GM11168 (cell line): Measurements from ENCODE around the gene BGN.

Experiments
- in situ Hi-C: fragments of 300-500 bp; cut with MboI; formaldehyde crosslinking; loops from one replicate; pipeline ENCODE4 v1.12.0; 2022; ENCODE audit warnings: low sequenced_read_pairs; ENCODE audit not compliant: unreplicated experiment

Gene BGN

DNA sequence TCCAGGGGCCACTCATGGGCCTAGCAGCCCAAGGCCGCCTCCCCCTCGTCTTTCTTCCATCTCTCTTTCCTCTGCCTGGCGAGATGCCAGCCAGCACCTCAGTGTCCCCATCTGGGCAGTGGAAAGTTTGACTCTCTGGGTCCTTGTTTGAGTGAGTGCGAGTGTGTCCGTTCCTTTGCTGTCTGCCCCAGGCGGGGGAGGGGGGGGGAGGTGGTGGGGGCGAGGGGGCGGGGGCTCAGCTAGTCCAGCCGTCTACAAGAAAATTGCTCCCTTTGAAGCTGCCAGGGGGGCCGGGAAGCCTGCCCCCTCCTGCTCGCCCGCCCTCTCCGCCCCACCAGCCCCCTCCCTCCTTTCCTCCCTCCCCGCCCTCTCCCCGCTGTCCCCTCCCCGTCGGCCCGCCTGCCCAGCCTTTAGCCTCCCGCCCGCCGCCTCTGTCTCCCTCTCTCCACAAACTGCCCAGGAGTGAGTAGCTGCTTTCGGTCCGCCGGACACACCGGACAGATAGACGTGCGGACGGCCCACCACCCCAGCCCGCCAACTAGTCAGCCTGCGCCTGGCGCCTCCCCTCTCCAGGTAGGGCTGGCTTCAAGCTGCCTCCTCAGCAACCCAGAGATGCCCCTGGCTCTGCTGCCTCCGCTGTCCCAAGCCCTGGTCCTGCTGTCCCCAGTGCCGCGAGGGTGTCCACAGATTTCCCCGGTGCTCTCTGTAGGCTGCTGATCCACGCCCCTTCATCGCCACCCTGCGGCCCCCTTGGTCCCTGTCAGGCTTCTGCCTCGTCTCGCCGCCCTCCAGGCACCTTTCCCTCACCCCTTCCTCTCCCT is at the start of gene BGN:
BGN (plus strand) TSS at position 440 of the 821 bp plus-strand sequence. CDS start 9,652 bp downstream, outside the sequence.
- in situ Hi-C loops, result no loop called here

DNA sequence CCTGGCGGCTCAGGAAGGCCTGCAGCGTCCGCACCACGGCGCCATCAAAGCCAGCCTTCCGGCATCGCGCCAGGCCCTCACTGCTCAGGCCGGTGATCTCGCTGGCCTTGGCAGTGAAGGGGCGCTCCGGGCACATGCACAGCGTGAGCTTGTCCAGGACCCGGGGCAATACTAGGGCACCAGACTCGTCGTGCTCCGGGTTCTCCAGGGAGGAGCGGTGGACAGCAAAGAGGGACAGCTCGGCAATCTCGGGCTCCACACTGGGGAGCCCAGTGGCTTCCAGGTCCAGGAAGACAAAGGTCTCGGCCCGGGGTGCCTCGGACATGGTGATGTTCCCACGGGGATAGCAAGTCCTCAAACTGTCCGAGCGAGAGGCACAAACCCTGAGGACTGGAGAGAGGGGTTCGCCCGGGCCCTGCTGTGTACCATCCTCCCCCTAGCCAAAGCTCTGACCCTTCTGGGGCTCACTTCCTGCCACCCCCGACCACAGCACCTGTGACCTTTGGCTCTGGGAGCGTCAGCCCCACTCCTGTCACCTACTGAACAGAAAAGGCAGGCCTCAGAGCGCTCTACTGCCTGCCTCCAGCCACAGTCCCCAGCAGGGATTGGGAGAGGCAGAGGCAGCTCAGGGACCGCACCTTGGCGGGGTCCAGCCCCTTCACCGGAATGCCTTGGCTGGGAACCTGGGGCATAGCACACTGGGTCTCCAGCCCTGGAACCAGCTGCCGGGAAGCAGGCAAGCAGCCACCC is 49.5 kb upstream of the BGN start:
- in situ Hi-C loops, result no loop called here

DNA sequence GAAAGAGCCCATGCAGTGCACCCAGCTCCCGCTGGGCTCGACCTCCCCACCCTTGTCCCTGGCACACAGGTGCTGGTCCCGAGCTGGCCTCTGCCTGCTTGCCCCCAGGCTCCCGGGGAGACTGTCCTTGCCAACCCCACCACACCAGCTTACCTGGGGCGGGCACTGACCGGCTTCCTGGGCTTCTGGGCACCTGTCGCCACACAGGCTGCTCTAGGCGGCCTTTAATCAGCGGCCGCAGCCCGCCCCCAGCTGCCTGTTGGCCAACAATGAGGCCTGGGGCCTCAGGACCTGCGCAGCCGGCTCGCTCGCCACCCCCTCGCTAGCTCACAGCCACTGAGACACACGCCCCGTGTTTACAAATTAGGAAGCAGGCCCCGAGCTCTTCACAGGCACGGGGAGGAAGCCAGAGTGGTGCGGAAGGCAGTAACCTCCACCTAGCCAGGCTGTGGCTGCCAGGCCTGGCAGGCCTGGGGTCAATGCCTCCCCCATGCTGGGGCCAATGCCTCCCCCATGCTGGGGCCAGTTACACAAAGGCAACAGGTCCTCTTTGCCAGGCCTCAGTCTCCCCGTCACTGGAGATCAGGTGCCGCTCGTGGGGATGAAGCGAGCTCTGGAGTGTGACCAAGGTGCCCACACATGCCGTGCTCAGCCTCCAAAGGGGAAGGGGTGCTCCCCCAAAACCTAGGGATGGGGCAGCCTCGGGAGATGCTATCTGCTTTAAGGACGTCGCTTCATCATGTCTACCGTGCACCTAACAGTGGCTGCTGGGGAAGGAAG is 48.7 kb upstream of the BGN start, which contains the start of gene TREX2:
TREX2 (minus strand) TSS at position 201 of the 780 bp plus-strand sequence. CDS start 626 bp downstream, outside the sequence.
- in situ Hi-C loops, result no loop called here

DNA sequence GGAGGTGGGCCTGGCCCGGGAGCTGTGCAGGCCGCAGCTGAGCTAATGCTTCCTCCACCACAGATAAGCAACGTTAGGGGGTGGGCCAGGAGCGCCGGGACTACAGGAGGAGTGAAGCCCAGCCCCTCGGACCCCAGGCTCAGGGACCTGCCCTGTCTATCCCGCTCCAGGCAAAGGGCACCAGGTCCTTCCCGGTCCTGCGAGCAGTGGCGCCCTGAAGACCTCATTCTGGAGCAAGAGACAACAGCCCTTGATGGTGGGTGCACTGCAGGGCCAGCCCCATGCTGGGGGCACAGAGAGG is 48.2 kb upstream of the BGN start:
- in situ Hi-C loops, result no loop called here

DNA sequence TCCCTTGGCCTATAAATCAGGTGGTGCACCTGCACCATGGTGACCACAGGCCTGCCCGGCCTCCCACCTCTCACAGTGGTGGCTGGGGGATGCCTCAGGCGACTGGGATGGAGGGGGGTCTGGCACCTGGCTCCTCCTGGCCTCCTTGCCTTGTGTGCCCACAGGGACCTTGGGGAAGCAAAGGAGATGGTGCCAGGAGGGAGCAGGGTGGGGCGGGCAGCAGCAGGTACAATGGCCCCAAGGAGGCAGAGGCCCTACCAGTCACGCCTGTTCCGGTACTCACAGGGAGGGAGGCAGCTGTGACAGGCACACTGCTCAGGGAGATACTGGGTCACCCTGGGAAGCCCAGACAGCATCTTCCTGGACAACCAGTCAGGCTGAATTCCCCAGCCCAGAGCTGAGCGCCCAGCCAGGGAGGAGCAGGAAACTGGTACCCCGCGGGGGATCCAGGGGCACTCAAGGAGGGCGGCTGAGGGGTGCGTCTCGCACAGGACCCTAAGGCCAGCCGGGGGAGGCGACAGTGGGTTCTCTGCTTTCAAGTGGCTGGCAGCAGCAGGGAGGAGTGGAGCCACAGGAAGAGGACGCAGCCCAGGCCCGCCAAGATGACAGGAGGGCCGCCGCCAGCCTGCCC is 47.7 kb upstream of the BGN start:
- in situ Hi-C loops, result no loop called here

DNA sequence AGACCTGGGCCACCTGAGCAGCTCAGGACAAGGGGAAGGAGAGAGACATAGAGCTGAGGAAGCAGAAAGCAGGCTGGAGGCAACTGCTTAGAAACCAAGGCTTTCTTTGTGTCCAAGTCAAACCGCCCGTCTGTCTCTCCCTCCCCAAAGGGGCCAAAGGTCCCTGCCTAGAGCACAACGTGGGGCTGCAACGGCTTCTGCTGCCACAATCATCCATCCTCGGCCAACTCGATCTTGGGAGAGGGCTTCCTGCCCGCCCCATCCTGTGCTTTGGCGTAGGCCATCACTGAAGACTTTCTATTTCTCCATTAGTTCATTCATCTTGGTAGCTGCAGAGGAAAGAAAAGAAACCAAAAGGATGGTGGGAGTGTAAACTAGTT is 47.2 kb upstream of the BGN start:
- in situ Hi-C loops, result no loop called here

DNA sequence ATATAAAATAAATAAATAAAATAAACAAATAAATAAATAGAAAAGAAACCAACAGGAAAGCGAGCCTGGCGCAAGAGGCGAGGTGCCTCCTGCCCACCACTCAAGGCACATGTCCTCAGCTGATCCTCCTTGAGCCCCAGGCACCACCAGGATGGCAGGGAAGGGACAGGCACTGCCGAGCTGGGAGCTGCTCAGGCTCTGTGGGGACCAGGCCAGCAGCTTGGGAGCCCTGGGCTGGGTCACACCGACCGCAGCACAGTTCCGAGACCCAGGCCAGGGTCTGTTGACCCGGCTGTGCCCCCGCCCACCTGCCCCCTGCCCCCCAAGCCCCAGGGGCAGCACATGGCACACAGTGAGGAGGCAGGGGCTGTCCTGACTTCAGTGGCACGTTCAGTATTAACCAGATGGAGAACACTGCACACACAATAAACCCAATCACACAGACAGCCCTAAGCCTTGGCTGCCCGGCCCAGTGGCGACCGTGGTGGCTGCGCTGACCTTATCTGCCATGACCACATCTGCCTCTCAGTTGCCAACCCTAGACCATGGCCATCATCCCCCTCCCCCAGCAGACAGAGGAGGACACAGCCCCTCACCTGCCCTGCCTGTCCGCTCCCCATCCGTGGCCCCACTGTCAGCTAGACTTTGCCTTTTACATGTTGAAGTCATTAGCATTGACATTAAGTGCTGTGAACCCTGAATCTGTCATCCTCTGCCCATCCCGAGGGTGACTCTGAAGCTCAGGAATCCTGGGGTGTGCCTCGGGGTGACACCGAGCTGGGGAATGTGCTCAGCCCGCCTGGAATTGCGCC is 46.0 kb upstream of the BGN start:
- in situ Hi-C loops, result no loop called here

DNA sequence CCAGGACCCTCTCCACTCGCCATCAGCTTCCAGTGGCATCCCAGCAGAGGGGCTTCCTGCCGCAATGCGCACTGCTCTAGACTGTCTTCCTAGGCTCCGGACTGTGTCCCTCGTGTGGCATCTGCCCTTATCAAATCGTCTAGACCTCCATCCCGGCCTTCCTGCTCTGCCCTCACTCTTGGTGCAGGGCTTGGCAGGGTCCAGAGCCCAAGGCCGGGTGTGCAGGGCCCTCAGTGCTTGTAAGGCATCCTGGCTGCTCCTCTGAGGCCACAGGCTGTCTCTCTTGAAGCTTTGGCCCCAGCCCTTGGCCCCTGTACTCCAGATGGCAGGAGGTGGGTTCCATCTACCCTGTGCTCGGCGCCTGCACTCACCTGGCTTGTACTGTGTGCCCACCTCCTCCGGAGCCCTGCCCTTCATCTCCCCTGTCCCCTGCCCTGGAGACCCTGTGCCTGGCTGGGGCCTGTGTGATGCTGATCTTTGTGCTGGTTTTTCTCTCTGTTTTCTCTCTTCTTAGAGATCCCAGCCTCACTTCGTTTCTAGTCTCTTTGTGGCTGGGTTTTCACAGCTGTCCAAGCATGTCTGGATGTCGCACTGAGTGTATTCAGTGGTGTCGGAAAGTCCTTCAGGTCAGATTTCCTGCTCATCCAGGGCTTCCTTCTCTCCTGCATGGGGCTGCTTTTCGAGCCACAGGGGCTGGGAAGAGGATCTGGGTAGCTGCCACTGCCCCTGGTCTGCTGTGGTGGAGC is 45.2 kb upstream of the BGN start:
- in situ Hi-C loops, result no loop called here

DNA sequence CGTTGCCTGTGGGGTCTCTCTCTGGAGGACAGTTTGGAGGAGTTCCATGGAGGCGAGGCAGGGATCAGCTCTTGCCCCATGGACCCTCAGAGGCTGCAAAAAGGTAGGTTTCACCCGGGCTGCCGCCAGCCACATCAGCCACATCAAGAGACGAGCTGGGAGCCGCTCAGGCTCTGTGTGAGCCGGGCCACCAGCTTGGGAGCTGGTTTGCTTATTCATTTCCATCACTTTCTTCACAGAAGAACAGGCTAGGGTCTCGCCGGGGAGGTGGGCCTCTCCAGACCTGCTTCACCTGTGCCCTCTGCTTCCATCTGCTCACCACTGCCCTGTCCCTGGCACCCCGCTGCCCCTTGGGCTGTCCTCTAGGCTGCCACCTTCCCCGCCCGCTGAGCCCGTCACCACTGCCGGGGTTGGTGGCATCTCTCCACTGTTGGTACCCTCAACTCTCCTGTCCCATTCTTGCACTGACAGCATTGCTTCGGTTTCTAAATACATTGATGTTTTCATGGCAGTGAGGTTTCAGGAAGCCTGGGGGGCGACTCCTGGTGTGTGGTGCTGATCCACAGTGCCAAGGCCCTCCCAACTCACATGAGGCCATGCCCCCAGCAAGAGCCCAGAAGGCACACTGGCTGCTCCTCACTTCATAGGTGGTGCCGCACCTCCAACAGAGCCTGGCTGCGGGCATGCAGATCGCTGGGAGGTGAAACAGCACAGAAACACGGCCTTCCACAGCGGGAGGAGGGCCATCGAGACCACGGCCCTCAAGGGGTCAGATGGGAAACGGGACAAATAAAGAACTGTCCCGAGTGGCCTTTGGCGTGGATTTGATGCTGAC is 44.4 kb upstream of the BGN start:
- in situ Hi-C loops, result no loop called here

DNA sequence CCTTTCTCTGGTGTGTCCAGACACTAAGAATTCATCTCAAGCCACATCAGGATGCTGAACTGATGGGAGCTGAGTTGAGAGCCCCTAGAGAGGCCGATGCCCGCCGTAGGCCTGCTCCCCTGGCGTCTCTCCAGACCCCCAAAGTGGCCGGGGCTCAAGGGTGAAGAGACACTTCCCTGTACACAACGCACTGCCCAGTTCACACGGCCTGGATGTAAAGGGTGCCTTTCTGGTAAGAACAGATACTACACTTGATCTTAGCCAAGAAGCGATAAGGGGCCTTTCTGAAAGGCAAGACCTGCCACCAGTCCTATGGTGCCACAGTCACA is 43.9 kb upstream of the BGN start:
- in situ Hi-C loops, result no loop called here

DNA sequence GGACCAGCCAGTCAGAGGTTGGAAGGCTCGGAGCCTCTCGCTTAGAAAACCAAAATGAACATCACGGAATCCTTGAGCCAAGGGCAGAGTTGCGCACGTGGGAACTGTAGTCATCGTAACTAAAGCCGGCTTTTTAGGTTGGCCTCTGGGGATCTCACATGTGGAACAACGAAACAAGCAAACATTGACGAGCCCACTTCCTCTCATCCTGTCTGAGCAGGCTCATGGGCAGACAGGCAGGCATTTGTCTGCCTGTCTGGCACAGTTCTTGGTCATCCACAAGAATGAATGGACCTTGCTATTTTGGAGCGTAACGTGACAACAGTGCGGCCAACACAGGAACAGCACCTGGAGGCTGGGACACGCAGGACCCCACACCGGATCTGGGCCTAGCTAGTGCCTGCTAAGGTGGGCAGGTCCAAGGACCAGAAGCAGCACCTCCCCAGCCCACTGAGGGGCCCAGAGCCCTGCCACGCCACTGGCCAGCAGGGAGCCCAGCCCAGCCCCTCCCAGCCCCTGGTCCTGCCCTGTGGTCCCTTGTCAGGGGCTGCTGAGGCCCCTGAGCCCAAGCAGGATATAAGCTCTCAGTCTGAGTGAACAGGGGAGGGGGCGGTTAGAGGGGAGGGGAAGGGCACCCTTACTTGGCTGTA is 39.8 kb upstream of the BGN start:
- in situ Hi-C loops, result no loop called here

DNA sequence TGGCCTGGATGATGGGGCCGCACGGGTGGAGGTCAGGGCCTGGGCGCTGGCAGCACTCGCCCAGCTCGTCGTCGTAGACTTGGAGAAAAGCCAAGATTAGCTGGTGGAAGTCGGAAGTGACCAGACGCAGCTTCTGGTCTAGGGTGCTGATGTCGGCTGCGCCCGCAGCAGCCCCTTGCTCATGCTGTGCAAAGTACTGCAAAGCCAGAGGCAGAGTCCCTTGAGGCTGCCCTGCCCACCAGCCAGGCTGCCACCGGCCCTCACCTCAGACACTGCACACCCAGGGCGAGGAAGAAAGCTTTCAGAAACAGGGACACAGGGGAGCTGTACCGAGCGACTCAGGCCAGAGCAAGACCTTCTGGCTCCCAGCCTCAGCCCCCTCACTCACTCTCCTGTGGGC is 39.2 kb upstream of the BGN start:
- in situ Hi-C loops, result no loop called here

DNA sequence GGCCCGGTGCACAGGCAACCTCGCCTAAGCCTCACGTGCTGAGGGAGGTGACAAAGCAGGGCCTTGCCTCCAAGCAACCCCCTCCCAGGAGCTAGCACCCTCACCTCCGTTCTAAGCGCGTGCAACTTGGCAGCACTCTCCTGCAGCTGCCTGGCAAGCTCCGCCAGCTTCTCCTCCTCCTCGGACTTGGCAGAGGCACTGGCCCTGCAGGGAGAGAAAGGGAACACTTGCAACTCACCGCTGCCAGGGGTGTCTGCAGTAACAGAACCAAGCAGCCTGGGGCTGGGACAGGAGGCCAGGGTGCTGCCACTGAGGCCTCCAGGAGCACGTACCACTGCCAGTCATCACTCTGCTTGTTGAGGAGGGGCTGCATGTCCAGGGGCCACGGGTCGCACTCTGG is 38.6 kb upstream of the BGN start:
- in situ Hi-C loops, result no loop called here

DNA sequence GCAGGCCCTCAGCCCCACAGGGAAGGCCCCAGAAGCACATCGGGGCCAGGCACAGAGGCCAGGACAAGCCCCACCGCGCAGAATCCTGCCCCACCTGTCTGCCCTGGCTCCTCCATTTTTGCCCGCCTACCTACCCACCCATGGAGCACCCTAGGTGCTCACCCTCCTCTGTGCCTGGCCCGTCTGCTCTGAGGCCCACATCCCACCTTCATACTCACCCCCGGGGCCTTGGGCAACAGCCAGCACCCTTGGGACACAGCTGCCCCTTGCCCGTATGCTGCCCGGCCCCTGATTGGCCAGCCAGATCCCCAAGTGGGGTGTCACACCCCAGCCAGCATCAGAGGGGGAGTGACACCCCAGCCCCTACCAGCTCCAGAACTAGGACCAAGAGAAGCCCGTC is 38.1 kb upstream of the BGN start:
- in situ Hi-C loops, result no loop called here

DNA sequence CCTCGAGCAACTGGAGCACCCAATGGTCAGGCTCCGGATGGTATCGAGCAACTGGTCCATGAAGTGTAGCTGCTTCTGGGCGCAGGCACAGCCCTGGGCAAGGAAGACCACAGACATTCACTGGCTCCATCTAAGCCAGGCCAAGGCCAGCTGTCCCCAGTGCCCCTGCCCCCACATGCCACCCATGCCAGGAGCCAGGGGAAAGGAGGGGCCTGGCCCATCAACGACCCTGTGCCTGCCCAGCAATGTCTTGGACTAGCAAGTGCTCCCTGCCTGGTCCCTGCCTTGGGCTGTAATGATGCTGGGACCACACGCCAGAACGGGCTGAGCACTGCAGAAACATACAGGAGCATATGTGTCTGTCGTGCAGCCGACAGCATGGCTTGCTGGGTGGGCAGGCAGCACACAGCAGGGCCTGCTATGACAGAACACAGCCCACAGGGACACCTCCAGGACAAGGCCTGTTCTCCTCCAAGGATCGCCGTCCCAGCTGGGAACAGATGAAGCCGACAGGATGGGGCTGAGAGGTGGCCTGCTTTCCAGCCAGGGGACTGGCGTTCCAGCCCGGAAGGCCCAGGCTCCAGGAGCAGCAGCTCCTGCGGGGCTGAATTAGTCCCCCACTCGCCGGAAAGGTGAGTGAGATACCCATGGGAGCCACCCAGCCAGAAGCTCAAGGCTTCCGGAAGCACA is 37.5 kb upstream of the BGN start:
- in situ Hi-C loops, result no loop called here

DNA sequence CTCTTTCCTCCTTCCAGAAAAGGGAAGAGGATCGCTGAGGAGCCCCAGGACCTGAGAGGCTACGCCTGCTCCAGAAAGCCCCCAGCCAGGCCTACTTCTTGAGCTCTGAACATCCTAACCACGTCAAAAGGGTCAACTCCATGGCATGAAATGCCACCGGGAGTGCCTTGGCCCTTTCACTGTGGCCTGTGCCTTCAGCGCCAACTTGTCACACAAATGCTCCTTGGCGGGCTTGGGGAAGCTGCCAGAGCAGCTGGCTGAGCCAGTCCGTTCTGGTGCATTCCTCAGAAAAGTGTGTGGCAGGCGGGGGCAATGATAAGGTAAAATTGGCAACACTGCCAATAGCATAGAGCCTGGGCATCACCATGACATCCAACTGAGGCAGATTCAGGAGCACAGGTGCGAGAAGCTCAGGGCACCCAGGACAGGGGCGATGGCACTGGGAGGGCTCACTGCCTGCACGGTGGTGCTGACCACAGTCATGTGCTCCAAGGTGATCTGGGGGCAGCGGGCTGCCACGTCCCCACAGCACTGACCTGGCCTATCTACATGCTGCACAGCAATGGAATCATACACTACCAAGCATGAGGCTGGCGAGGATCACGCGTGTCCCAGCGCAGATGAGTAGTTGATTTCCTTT is 36.8 kb upstream of the BGN start:
- in situ Hi-C loops, result no loop called here

DNA sequence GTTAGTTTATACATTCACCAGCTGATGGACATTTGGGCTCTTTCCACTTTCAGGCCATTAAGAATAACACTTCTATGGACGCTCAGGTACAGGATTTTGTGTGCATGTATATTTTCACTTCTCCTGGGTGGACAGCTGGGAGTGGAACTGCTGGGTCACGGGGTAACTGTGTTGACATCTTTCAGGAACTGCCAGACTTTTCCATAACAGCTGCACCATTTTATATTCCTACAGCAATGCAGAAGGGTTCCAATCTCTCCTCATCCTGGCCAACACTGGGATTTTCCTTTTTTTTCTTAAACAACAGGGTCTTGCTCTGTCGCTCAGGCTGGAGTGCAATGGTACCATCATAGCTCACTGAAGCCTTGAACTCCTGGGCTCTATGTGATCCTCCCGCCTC is 36.3 kb upstream of the BGN start:
- in situ Hi-C loops, result no loop called here
